ENCODE data around the gene SIDT2.

Gene SIDT2

GRCh38 chr11:117187799-117188481 is 9.4 kb downstream of the SIDT2 start:
- no peak overlapping the region for H3K4me3 ChIP-seq (IDR thresholded peaks at IDR 0.05; ENCODE audit: insufficient read depth, low read depth, low read length)
- H3K79me2 ChIP-seq (ENCODE audit: insufficient read depth, low read depth), result no peaks in the 10 kb centered on the region
- H3K27ac ChIP-seq, result no peak overlapping the region
- no peaks in the 10 kb centered on the region for H3K36me3 ChIP-seq (ENCODE audit: insufficient read depth)
- H4K20me1 ChIP-seq (ENCODE audit: insufficient read depth), result no peaks in the 10 kb centered on the region
- no peak overlapping the region for H3K9ac ChIP-seq
- no peak for TF ChIP-seq CTCF (conservative IDR thresholded peaks at IDR 0.05; ENCODE audit: low read depth, low read length)
- no peaks in the 10 kb centered on the region for H3K27me3 ChIP-seq (ENCODE audit: insufficient read depth, low read depth)
- no peak overlapping the region for H2AFZ ChIP-seq (ENCODE audit: low read depth)
- H3K4me1 ChIP-seq (ENCODE audit: low read depth, poor library complexity, severe bottlenecking), result no peaks in the 10 kb centered on the region
- H3K4me2 ChIP-seq, result no peak overlapping the region

GRCh38 chr11:117188620-117189081 is 10.1 kb downstream of the SIDT2 start:
- H3K4me1 ChIP-seq (ENCODE audit: low read depth, poor library complexity, severe bottlenecking), result no peaks in the 10 kb centered on the region
- no peaks in the 10 kb centered on the region for H3K27me3 ChIP-seq (ENCODE audit: insufficient read depth, low read depth)
- no peaks in the 10 kb centered on the region for H4K20me1 ChIP-seq (ENCODE audit: insufficient read depth)
- no peak overlapping the region for H2AFZ ChIP-seq (ENCODE audit: low read depth)
- H3K36me3 ChIP-seq (ENCODE audit: insufficient read depth), result no peaks in the 10 kb centered on the region
- no peak overlapping the region for H3K4me2 ChIP-seq
- H3K79me2 ChIP-seq (ENCODE audit: insufficient read depth, low read depth), result no peaks in the 10 kb centered on the region
- H3K4me3 ChIP-seq (IDR thresholded peaks at IDR 0.05; ENCODE audit: insufficient read depth, low read depth, low read length), result no peak overlapping the region
- no peak overlapping the region for H3K9ac ChIP-seq
- no peak for TF ChIP-seq CTCF (conservative IDR thresholded peaks at IDR 0.05; ENCODE audit: low read depth, low read length)
- H3K27ac ChIP-seq, result no peak overlapping the region

- Histone ChIP-seq H3K79me2 (ENCODE audit: insufficient read depth, low read depth) (no peaks in the 10 kb centered on the region), H3K9ac (no peak overlapping the region), H3K27me3 (ENCODE audit: insufficient read depth, low read depth) (no peaks in the 10 kb centered on the region), H3K27ac (no peak overlapping the region), H3K36me3 (ENCODE audit: insufficient read depth) (no peaks in the 10 kb centered on the region), H3K4me2 (no peak overlapping the region), H3K4me1 (ENCODE audit: low read depth, poor library complexity, severe bottlenecking) (no peaks in the 10 kb centered on the region), H4K20me1 (ENCODE audit: insufficient read depth) (no peaks in the 10 kb centered on the region), H2AFZ (ENCODE audit: low read depth) (no peak overlapping the region), H3K4me3 (IDR thresholded peaks at IDR 0.05; ENCODE audit: insufficient read depth, low read depth, low read length) (no peak overlapping the region)
- TF ChIP-seq CTCF (conservative IDR thresholded peaks at IDR 0.05; ENCODE audit: low read depth, low read length), result no peak
Observed at GRCh38 chr11:117189191-117189940, 10.8 kb downstream of the SIDT2 start.

GRCh38 chr11:117189941-117190544 is 11.5 kb downstream of the SIDT2 start:
- Histone ChIP-seq H3K27ac (no peak overlapping the region), H3K4me1 (ENCODE audit: low read depth, poor library complexity, severe bottlenecking) (no peaks in the 10 kb centered on the region), H3K9ac (no peak overlapping the region), H3K79me2 (ENCODE audit: insufficient read depth, low read depth) (no peaks in the 10 kb centered on the region), H3K4me3 (IDR thresholded peaks at IDR 0.05; ENCODE audit: insufficient read depth, low read depth, low read length) (no peak overlapping the region), H3K4me2 (no peak overlapping the region), H2AFZ (ENCODE audit: low read depth) (no peak overlapping the region), H3K36me3 (ENCODE audit: insufficient read depth) (no peaks in the 10 kb centered on the region), H4K20me1 (ENCODE audit: insufficient read depth) (no peaks in the 10 kb centered on the region), H3K27me3 (ENCODE audit: insufficient read depth, low read depth) (no peaks in the 10 kb centered on the region)
- TF ChIP-seq CTCF (conservative IDR thresholded peaks at IDR 0.05; ENCODE audit: low read depth, low read length), result no peak
